ENCODE measurements around the gene FSIP2.
"Not testable (repeated sequence)": the region's sequence is repeated elsewhere in the genome, so short reads cannot be mapped to it uniquely, and the experiment has no call there.

Gene FSIP2

DNA sequence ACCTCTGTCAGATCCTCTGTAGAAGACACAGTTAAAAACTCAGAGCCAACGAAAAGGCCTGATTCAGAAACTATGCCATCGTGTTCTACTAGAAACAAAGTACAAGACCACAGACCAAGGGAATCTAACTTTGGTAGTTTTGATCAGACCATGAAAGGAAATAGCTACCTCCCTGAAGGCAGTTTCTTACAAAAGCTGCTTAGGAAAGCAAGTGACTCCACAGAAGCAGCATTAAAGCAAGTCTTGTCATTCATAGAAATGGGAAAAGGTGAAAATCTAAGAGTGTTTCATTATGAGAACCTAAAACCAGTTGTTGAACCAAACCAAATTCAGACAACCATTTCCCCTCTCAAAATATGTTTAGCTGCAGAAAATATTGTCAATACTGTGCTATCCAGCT is 58.2 kb downstream of the FSIP2 start:
- no peak for DNase-seq (ENCODE audit: low read depth, low spot score)

DNA sequence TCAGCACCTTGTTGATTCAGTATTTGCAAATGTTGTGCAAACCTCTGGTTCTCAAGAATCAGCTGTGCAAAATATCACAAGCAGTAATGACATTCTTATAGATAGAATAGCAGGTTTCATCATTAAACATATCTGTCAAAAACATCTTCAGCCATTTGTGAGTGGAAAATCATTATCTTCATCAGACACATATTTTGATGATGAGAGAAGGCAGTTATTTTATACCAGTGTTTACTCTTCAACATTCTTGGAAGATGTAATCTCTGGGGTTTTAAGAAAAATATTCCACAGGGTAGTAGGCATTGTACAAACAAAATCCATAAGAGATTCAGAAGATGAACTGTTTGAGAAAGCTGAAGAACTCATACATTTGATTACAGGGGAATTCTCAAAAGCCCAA is 64.3 kb downstream of the FSIP2 start:
- no peak for DNase-seq (ENCODE audit: low read depth, low spot score)

DNA sequence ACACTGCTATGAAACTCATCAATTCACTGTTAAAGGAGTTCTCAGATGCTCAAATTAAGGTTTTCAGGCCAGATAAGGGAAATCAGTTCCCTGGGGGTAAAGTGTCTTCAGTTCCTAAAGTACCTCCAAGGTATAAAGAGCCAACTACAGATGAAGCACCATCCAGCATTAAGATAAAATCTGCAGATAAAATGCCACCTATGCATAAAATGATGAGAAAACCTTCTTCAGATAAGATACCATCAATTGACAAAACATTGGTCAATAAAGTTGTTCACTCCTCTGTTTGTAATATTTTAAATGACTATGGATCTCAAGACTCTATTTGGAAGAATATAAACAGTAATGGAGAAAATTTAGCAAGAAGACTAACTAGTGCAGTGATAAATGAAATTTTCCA is 68.2 kb downstream of the FSIP2 start:
- no peak for DNase-seq (ENCODE audit: low read depth, low spot score)

DNA sequence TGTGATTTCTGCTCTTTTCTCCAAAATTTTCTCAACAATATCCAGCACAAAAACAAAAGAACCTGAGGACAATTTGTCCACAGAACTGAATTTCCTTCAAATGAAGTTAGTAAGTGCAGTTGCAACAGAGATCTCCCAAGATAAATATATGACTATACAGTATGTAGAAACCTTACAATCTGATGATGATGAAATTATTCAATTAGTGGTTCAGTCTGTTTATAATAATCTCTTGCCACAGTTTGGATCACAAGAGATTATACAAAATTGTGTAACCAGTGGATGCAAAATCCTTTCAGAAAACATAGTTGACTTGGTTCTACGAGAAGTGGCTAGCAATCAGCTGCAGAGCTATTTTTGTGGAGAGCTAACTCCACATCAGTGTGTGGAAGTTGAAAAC is 68.7 kb downstream of the FSIP2 start:
- DNase-seq (ENCODE audit: low read depth, low spot score) = no peak

DNA sequence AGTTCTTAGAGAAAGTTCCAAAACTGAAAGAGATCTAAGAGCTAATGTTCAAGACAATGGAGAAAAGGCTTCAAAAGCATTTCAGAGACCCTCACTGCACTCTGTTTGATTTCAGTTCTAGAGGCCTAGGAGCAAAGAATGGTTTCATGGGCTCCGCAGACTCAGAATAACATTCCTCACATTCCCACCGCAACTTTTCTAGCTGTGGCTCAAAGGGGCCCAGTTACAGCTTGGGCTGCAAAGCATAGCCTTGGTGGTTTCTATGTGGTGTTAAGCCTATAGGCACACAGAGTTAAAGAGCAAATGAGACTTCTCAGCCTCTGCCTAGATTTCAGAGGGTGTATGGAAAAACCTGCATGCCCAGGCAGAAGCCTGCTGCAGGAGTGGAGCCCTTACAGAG is 73.0 kb downstream of the FSIP2 start:
- DNase-seq (ENCODE audit: low read depth, low spot score) = no peak

DNA sequence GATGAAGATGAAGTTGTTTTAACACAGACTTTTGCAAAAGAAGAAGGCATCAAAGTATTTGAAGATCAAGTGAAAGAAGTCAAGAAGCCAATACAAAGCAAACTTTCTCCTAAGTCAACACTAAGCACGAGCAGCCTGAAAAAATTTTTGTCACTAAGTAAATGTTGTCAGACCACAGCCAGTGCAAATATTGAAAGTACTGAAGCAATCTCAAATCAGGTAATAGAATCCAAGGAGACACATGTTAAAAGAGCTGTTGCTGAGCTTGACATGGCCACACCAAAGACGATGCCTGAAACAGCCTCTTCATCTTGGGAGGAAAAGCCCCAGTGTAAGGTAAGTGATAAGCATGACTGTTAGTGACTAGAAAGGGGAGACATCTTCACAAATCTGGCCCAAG is 75.1 kb downstream of the FSIP2 start:
- no peak for DNase-seq (ENCODE audit: low read depth, low spot score)

DNA sequence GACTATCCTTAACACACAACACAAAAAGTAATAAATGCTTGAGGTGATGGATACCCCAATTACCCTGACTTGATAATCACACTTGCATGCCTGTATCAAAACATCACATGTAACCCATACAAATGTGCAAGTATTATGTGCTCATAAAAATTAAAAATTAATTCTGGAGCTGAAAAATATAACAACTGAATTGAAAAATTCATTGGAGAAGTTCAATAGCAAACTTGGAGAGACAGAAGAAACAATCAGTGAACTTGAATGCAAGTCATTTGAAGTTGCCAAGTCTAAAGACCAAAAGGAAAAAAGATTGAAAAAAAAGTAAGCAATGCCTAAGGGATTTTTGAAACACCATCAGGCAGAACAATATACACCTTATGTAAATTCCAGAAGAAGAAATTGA is 79.4 kb downstream of the FSIP2 start:
- no peak for DNase-seq (ENCODE audit: low read depth, low spot score)

DNA sequence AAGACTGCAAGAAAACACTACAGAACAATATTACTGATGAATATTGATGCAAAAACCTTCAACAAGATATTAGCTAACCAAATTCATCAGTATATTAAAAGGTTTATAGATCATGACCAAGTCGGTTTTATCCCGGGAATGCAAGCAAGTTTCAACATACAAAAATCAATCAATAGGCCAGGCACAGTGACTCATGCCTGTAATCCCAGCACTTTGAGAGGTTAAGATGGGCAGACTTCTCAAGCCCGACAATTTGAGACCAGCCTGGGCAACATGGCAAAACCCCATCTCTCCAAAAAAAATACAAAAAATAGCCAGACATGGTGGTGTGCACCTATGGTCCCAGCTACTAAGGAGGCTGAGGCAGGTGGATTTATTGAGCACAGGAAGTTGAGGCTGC is 82.9 kb downstream of the FSIP2 start:
- no peak for DNase-seq (ENCODE audit: low read depth, low spot score)

DNA sequence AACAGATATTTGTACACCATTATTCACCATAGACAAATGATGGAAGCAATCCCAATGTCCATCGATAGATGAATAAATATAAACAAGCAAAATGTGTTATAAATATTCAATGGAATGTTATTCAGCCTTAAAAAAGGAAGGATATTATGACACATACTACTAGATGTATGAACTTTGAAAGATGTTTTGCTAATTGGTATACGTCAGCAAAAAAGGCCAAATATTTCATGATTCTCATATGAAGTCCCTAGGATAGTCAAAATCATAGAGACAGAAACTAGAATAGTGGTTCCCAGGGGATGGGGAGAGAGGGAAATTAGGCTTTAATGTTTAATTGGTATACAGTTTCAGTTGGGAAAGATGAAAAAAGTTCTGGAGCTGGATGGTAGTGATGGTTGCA is 85.2 kb downstream of the FSIP2 start:
- DNase-seq (ENCODE audit: low read depth, low spot score) = no peak

DNA sequence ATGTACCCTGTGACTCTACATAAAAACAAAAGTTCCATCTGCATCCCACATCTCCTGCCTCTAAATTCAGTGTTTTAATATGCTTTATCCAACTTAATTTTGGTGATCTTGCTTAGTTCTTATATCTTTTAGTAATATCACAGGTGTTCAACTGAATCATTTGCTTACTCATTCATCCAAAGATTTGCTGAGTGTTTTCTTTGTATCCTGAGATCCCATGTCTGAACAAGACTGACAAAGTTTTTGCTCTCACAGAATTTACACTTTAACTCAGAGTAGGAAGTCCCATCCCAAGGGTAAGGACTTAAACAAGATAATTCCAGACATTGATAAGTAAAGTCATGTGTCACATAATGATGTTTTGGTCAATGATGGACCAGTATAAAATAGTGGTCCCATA is 87.0 kb downstream of the FSIP2 start:
- DNase-seq (ENCODE audit: low read depth, low spot score) = no peak

DNA sequence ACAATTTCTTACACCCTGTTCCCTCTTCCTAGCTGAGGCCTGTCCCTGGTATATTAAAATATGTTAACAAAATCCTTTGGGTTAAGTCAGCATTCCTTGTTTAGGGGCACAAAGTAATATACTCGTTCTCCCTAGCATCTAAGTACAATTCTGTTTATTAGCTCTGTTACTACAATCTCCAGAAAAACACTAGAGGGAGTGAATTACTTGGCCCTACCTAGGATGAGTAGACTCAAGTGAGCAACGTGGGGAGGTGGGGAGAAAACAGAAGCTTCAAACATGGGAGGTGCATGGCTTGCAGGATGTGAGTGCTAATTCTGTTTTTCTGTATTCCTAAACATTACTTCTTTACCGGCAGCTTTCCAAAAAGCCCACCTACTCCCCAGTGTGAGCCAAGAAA is 89.7 kb downstream of the FSIP2 start:
- no peak for DNase-seq (ENCODE audit: low read depth, low spot score)

DNA sequence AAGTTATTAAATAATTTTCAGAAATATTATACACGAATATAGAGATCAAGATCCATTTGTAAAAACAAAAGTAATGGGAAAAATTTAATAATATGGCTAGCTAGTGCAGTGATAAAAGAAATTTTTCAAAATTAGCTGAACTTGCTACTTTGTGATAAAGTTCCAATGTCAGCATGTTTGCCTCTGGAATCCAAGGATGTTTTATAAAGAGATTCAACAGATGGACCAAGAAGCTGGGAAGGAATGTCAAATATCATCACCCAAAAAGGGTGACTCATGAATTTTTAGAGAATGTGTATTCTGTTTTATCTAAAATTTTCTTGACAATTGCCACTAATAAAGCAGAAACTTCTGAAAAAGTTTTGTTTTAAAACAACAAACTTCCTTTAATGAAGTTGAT is 95.3 kb downstream of the FSIP2 start:
- no peak for DNase-seq (ENCODE audit: low read depth, low spot score)

DNA sequence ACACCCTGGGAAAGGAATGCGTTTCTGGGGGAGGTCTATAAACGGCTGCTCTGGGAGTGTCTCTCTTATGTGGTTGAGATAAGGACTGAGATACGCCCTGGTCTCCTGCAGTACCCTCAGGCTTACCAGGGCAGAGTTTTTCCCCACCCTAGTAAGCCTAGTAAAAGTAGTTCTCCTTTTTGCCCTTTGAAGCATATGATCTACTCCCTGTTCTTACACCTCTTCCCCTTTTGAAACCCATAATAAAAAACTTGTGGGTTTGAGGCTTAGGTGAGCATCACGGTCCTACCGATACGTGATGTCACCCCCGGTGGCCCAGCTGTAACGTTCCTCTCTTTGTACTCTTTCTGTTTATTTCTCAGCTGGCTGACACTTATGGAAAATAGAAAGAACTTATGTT is 97.4 kb downstream of the FSIP2 start:
- DNase-seq (ENCODE audit: low read depth, low spot score) = no peak

DNA sequence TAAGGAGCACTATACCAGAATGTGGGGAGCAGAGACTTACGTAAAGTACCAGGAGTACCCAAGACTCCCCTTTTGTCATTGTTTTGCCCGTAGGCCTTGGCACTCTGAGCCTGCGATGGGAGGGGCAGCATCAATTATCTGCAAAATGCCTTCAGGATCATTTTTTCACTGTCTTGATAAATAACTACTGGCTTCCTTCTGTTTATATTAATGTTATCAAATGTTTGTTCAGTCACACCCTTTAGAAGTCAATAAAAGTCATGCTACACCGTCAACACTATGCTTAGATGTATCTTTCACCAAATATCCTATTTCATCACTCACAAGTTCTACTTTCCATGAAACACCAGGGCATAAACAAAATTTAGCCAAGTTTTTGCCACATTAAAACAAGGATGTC is 116.3 kb downstream of the FSIP2 start:
- DNase-seq (ENCODE audit: low read depth, low spot score) = no peak

DNA sequence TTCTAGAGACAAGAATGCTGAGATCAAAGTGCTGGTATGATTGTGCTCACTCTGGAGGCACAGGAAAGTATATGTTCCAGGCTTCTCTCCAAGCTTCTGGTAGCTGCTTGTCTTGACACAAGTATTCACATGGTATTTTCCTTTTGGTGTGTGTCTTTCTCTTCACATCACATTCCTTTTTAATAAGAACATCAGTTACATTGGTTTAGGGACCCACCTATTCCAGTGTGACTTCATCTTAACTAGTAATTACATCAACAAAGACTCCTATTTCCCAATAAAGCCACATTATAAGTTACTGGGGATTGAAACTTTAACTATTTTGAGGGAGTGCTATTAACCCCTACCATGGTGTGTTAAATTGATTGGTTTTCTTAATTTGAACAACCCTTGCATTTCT is 119.1 kb downstream of the FSIP2 start:
- DNase-seq (ENCODE audit: low read depth, low spot score) = no peak

DNA sequence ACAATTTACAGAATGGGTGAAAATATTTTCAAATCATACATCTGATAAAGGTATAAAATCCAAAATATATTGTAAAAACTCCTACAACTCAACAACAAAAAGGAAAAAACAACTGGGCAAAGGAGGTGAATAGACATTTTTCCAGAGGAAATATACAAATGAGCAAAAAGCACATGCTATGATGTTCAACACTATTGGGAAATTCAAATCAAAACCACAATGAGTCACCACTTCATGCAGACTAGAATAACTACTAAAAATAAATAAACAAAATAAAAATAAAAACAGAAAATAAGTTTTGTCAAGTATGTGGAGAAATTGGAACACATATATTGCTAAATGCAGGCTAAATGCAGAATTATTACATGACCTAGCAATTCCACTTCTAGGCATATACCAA is 120.9 kb downstream of the FSIP2 start:
- no peak for DNase-seq (ENCODE audit: low read depth, low spot score)

DNA sequence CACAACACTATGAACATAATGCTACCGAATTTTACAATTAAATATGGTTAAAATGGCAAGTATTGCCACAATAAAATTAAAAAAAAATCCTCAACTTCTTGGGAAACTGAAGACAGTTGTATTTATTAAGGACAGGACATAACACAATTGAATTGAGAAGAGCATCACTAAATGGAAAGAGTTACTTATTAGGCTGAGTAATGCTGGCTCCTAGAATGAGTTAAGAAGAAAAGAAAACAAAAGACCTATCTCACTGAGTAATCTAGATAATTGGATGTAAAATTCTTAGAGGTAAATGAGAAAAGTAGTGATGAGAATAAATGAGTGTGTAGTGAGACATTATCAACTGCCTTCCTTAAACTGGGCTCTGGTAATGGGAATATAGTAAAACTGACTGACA is 121.7 kb downstream of the FSIP2 start:
- no peak for DNase-seq (ENCODE audit: low read depth, low spot score)

DNA sequence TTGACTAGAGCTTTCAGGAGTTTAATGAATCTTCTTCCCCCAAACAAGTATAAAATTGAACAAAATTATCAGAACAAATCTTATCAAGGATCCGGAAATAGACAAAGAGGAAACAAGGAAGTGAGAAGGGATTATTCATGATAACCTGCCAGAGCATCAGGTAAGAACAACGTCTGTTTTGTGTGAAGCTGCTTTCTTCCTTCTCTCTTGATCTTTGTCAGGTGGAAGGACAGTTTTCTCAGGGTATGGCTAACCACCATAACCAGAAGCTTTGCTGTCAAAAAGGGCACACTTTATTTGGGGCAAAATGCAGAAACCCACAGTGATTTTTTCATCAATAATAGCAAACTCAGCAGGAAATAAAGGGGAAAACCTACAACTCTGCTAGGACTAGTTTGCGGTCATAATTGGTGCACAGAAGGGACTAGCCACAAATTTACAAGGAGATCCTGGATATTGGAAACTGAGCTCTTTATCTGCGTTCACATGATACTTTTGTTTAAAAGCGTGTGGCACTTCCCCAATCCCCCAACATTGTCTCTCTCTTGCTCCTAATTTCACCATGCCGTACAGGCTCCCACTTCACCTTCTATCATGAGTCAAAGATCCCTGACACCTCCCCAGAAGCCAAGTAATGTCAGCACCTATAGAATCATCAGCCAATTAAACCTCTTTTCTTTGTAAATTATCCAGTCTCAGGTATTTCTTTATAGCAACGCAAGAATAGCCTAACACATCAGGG is 124.2 kb downstream of the FSIP2 start:
- no peak for DNase-seq (ENCODE audit: low read depth, low spot score)

DNA sequence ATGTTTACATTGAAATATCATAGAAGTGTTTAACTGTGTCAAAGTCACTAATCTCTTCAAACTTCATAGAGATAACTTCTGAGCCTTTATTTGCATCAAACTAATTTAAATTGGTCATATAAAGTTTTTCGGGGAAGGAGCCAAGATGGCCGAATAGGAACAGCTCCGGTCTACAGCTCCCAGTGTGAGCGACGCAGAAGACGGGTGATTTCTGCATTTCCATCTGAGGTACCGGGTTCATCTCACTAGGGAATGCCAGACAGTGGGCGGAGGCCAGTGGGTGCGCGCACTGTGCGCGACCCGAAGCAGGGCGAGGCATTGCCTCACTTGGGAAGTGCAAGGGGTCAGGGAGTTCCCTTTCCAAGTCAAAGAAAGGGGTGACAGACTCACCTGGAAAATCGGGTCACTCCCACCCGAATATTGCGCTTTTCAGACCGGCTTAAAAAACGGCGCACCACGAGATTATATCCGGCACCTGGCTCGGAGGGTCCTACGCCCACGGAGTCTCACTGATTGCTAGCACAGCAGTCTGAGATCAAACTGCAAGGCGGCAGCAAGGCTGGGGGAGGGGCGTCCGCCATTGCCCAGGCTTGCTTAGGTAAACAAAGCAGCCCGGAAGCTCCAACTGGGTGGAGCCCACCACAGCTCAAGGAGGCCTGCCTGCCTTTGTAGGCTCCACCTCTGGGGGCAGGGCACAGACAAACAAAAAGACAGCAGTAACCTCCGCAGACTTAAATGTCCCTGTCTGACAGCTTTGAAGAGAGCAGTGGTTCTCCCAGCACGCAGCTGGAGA is 126.1 kb downstream of the FSIP2 start:
- not testable (repeated sequence) for DNase-seq (ENCODE audit: low read depth, low spot score)

DNA sequence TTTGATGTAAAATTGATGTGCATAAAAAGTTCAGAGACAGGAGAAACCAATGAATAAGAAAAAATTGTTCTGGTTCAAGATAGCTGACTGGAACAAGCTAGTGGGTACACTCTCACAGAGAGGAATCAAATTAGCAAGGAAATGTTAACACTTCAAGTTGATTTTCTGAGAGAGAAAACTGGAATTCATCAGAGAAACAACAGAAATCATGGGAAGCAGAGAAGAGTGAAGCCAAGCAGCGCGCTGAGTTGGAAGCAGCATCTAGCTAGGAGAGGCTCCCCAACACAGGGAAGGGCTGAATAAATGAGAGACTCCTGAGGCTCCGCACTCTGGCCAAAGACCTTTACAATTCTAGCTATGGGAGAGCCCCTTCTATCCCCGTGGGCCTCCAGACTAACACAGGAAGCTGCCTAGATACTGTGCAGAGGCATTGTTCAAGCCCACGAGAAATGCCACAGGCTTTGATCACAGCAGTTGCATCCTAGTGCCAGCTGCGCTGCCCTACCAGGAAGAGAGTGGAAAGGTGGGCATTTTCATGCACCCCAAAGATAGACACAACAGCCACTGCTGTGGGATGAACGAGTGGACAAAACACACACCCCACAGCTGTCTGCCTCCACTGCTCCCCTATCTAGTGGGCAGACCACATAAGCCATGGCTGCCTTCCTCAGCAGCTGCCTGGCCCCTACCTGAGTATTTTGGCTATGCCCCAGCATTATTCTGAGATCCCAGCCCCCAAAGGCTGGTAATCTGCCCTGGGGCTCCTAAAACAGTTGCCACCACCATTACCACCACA is 136.7 kb downstream of the FSIP2 start:
- no peak for DNase-seq (ENCODE audit: low read depth, low spot score)

DNA sequence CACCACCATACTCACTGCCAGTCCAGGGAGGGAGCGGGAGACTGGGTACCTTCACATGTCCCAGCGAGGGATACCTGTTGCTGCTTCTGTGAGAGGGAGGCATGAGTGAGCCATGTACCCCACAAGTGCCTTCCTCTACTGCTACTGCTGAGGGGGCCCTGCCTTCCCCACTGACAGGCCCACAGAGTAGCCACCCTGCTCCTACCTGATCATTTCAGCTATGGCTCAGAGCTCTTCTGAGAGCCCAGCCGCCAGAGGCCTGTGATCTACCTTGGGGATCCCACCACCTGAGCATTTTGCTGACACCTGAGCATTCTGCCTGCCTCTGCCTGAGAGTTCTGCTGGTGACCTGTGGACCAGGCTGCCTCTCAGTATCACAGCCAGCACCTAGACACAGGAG is 137.6 kb downstream of the FSIP2 start:
- DNase-seq (ENCODE audit: low read depth, low spot score) = no peak

DNA sequence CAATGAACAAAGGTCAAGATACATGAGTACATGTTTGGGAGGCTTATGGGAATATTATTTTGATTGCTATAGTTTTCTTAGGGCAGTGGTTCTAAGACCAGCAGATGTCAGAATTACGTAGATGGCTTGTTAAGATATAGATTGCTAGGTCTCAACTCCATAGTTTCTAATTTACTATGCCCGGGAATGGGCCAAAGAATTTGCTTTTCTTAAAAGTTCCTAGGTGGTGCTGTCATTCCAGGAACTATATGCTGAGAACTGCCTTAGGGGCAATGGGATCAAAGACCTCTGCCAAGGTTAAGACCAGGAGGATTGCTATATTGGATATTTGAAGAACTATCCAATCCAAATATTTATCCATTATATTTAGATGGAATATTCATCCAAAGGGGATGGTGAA is 141.8 kb downstream of the FSIP2 start:
- no peak for DNase-seq (ENCODE audit: low read depth, low spot score)

Measured in activated CD4-positive, CD25-positive, alpha-beta regulatory T cell treated with anti-CD3 and anti-CD28 coated beads, Interleukin-2, amount 50 U/mL, for 16 hours (primary cell).